Measurements from ENCODE around the gene TOR4A.
A peak's percentile ranks its signal among the peaks of the same experiment; 100 is the strongest.

The TOR4A gene

GRCh38 chr9:137298401-137299202 lies 21.1 kb downstream of the TOR4A start:
- DNase-seq, result no peak
- Mint-ChIP-seq H3K27me3 (peaks cover 39% of the 10 kb centered on the region), H3K4me3 (no peak overlapping the region), H3K27ac (no peak overlapping the region), H3K9me3 (no peaks in the 10 kb centered on the region), H3K36me3 (ENCODE audit: low read depth) (peaks cover 2% of the 10 kb centered on the region), H3K4me1 (peaks cover 23% of the 10 kb centered on the region)
- no peak for ATAC-seq

GRCh38 chr9:137299203-137299565 lies 21.7 kb downstream of the TOR4A start:
- H3K27ac Mint-ChIP-seq, result no peak overlapping the region
- peaks cover 23% of the 10 kb centered on the region for H3K4me1 Mint-ChIP-seq
- H3K36me3 Mint-ChIP-seq (ENCODE audit: low read depth), result peaks cover 2% of the 10 kb centered on the region
- H3K27me3 Mint-ChIP-seq, result peaks cover 33% of the 10 kb centered on the region
- no peak for ATAC-seq
- no peak for DNase-seq
- H3K4me3 Mint-ChIP-seq, result no peak overlapping the region
- no peaks in the 10 kb centered on the region for H3K9me3 Mint-ChIP-seq

- peaks cover 21% of the 10 kb centered on the region for H3K4me1 Mint-ChIP-seq
- H3K9me3 Mint-ChIP-seq, result no peaks in the 10 kb centered on the region
- no peak for ATAC-seq
- peak overlapping the region; percentile 9 for H3K4me3 Mint-ChIP-seq
- peaks cover 2% of the 10 kb centered on the region for H3K36me3 Mint-ChIP-seq (ENCODE audit: low read depth)
- DNase-seq, result no peak
- no peak overlapping the region for H3K27ac Mint-ChIP-seq
- peaks cover 27% of the 10 kb centered on the region for H3K27me3 Mint-ChIP-seq
Observed at GRCh38 chr9:137299938-137300337, 22.4 kb downstream of the TOR4A start.

- peak overlapping the region; percentile 79 for H3K4me3 Mint-ChIP-seq
- peaks cover 26% of the 10 kb centered on the region for H3K27me3 Mint-ChIP-seq
- peak overlapping the region; percentile 79 for H3K27ac Mint-ChIP-seq
- DNase-seq (no peak), ATAC-seq (no peak)
- peaks cover 27% of the 10 kb centered on the region for H3K4me1 Mint-ChIP-seq
- peaks cover 2% of the 10 kb centered on the region for H3K36me3 Mint-ChIP-seq (ENCODE audit: low read depth)
- H3K9me3 Mint-ChIP-seq, result no peaks in the 10 kb centered on the region
Observed at GRCh38 chr9:137300567-137301080, 23.1 kb downstream of the TOR4A start.

GRCh38 chr9:137301081-137301947 lies 23.8 kb downstream of the TOR4A start:
- peaks cover 25% of the 10 kb centered on the region for H3K27me3 Mint-ChIP-seq
- peak overlapping the region; percentile 79 for H3K4me3 Mint-ChIP-seq
- peak overlapping the region; percentile 79 for H3K27ac Mint-ChIP-seq
- H3K36me3 Mint-ChIP-seq (ENCODE audit: low read depth), result peaks cover 2% of the 10 kb centered on the region
- H3K9me3 Mint-ChIP-seq, result no peaks in the 10 kb centered on the region
- ATAC-seq (peak; percentile 3), DNase-seq (no peak)
- H3K4me1 Mint-ChIP-seq, result peaks cover 28% of the 10 kb centered on the region

- Mint-ChIP-seq H3K4me1 (peaks cover 24% of the 10 kb centered on the region), H3K4me3 (peak within 1 kb of the TSS; percentile 79), H3K9me3 (no peaks in the 10 kb centered on the region), H3K27me3 (peaks cover 18% of the 10 kb centered on the region), H3K27ac (peak within 1 kb of the TSS; percentile 35), H3K36me3 (ENCODE audit: low read depth) (peaks cover 2% of the 10 kb centered on the region)
- ATAC-seq (peak; percentile 58), DNase-seq (peak; percentile 93)
Observed at GRCh38 chr9:137302118-137302448, 24.6 kb downstream of the TOR4A start, which contains the start of gene NRARP. Gene NRARP, minus strand, starts transcription at chr9:137302271. Its CDS starts 343 bp downstream, at chr9:137301928.

- peaks cover 23% of the 10 kb centered on the region for H3K4me1 Mint-ChIP-seq
- H3K9me3 Mint-ChIP-seq, result no peaks in the 10 kb centered on the region
- peak; percentile 31 for ATAC-seq
- peaks cover 2% of the 10 kb centered on the region for H3K36me3 Mint-ChIP-seq (ENCODE audit: low read depth)
- H3K27me3 Mint-ChIP-seq, result peaks cover 17% of the 10 kb centered on the region
- DNase-seq, result no peak
- no peak overlapping the region for H3K4me3 Mint-ChIP-seq
- no peak overlapping the region for H3K27ac Mint-ChIP-seq
Observed at GRCh38 chr9:137302449-137303150, 25.1 kb downstream of the TOR4A start.

- no peak overlapping the region for H3K27ac Mint-ChIP-seq
- H3K9me3 Mint-ChIP-seq, result no peaks in the 10 kb centered on the region
- peaks cover 23% of the 10 kb centered on the region for H3K4me1 Mint-ChIP-seq
- ATAC-seq (no peak), DNase-seq (no peak)
- H3K27me3 Mint-ChIP-seq, result peaks cover 17% of the 10 kb centered on the region
- peaks cover 2% of the 10 kb centered on the region for H3K36me3 Mint-ChIP-seq (ENCODE audit: low read depth)
- H3K4me3 Mint-ChIP-seq, result no peak overlapping the region
Observed at GRCh38 chr9:137303151-137303892, 25.8 kb downstream of the TOR4A start.

GRCh38 chr9:137303893-137304382 lies 26.4 kb downstream of the TOR4A start:
- DNase-seq (no peak), ATAC-seq (no peak)
- H3K4me1 Mint-ChIP-seq, result peaks cover 23% of the 10 kb centered on the region
- H3K27me3 Mint-ChIP-seq, result peaks cover 13% of the 10 kb centered on the region
- H3K4me3 Mint-ChIP-seq, result no peak overlapping the region
- no peaks in the 10 kb centered on the region for H3K9me3 Mint-ChIP-seq
- peaks cover 2% of the 10 kb centered on the region for H3K36me3 Mint-ChIP-seq (ENCODE audit: low read depth)
- H3K27ac Mint-ChIP-seq, result no peak overlapping the region

GRCh38 chr9:137304383-137305059 lies 27.0 kb downstream of the TOR4A start:
- Mint-ChIP-seq H3K36me3 (ENCODE audit: low read depth) (peaks cover 2% of the 10 kb centered on the region), H3K27me3 (peaks cover 8% of the 10 kb centered on the region), H3K9me3 (no peaks in the 10 kb centered on the region), H3K4me3 (no peak overlapping the region), H3K4me1 (peaks cover 23% of the 10 kb centered on the region), H3K27ac (no peak overlapping the region)
- ATAC-seq, result no peak
- DNase-seq, result no peak

GRCh38 chr9:137305060-137305797 lies 27.7 kb downstream of the TOR4A start:
- H3K27ac Mint-ChIP-seq, result no peak overlapping the region
- peak; percentile 80 for DNase-seq
- no peaks in the 10 kb centered on the region for H3K9me3 Mint-ChIP-seq
- peaks cover 2% of the 10 kb centered on the region for H3K36me3 Mint-ChIP-seq (ENCODE audit: low read depth)
- H3K27me3 Mint-ChIP-seq, result peaks cover 4% of the 10 kb centered on the region
- peak; percentile 51 for ATAC-seq
- peaks cover 19% of the 10 kb centered on the region for H3K4me1 Mint-ChIP-seq
- no peak overlapping the region for H3K4me3 Mint-ChIP-seq

GRCh38 chr9:137305798-137306065 lies 28.2 kb downstream of the TOR4A start:
- Mint-ChIP-seq H3K27ac (no peak overlapping the region), H3K27me3 (peaks cover 2% of the 10 kb centered on the region), H3K4me3 (no peak overlapping the region), H3K9me3 (no peaks in the 10 kb centered on the region), H3K36me3 (ENCODE audit: low read depth) (peaks cover 1% of the 10 kb centered on the region), H3K4me1 (peaks cover 18% of the 10 kb centered on the region)
- no peak for ATAC-seq
- no peak for DNase-seq

All from activated naive CD8-positive, alpha-beta T cell treated with anti-CD3 and anti-CD28 coated beads, Interleukin-2, amount 50 U/mL, for 24 hours (primary cell).